K562 (cell line): ENCODE measurements around the gene TMEM120B. TPM values are rescaled to one million over a fixed set of nuclear protein-coding genes. Genes with fewer than 3 reads are reported as not detected.

ENCODE experiments used
- ATAC-seq: fragments of 200-7000 bp; cut with Tn5 transposase; 3 replicates; pipeline ENCODE4 v1.9.1; 2020; ENCODE audit warnings: moderate library complexity
- BruUV-seq: library from RNA; stranded (reverse); fragments of 400-500 nt; replicated peaks from 2 replicates; lab custom pipeline; 2021; lab: Mats Ljungman, UMichigan
- CTCF ChIA-PET: fragments of 300-600 bp; formaldehyde crosslinking; extraction: SDS; loops from one replicate; lab custom pipeline; 2021; ENCODE audit warnings: low intra/inter-chr PET ratio; lab: Yijun Ruan, JAX
- POLR2A ChIA-PET: fragments of 300-600, 350-650 bp; sonication (Branson Sonifier 250); formaldehyde crosslinking; extraction: SDS; loops from one replicate; lab custom pipeline; 2021; ENCODE audit warnings: antibody characterized with exemption, inconsistent platforms; lab: Yijun Ruan, JAX
- DNase-seq, 4 experiments: peaks; one replicate each; pipeline versions ENCODE4 v3.0.0 to v3.0.0-alpha.2; 2011 to 2018; ENCODE audit warnings: low spot score in 3 of 4, mixed read lengths in 3 of 4; ENCODE audit errors: extremely low read depth in 1 of 4
- FAIRE-seq: peaks from 2 replicates; lab custom pipeline; 2011; peaks lifted over from hg19 to GRCh38; lab: Jason Lieb, UNC
- H2AFZ ChIP-seq: 2 replicates; pipeline ENCODE4 v1.6.0; 2011; ENCODE audit warnings: low read depth, low read length, control low read depth, inconsistent platforms
- H3K27ac ChIP-seq: fragments of 200-600 bp; 3 replicates; pipeline ENCODE4 v1.8.0; 2011; ENCODE audit warnings: low read depth, mild to moderate bottlenecking, control low read depth, inconsistent platforms, low read length, moderate library complexity, mixed read lengths; ENCODE audit errors: extremely low read depth
- H3K27me3 ChIP-seq, 2 experiments: fragments of 300-600 bp in 1 of 2; 2 replicates in 1 of 2; 3 replicates in 1 of 2; pipeline versions ENCODE4 v1.6.0 to v1.8.0; 2011; ENCODE audit warnings: inconsistent platforms in 2 of 2, low read length in 2 of 2, mild to moderate bottlenecking in 1 of 2, mixed read lengths in 1 of 2, moderate library complexity in 1 of 2; ENCODE audit not compliant: control insufficient read depth in 2 of 2, insufficient read depth in 2 of 2
- H3K36me3 ChIP-seq: fragments of 300-600 bp; 3 replicates; pipeline ENCODE4 v1.8.0; 2011; ENCODE audit warnings: mild to moderate bottlenecking, low read length, inconsistent platforms; ENCODE audit not compliant: control insufficient read depth, insufficient read depth
- H3K4me1 ChIP-seq, 2 experiments: fragments of 200-600 bp in 1 of 2; replicated peaks in 1 of 2; 2 replicates in 1 of 2; 3 replicates in 1 of 2; pipeline versions ENCODE4 v1.5.1 to v1.8.0; 2011; ENCODE audit warnings: inconsistent platforms in 2 of 2, low read length in 2 of 2, mild to moderate bottlenecking in 1 of 2, mixed read lengths in 1 of 2, moderate library complexity in 1 of 2; ENCODE audit not compliant: control insufficient read depth in 2 of 2, insufficient read depth in 2 of 2
- H3K4me2 ChIP-seq: 2 replicates; pipeline ENCODE4 v1.6.1; 2011; ENCODE audit warnings: low read length, control low read depth, inconsistent platforms, mixed read lengths; ENCODE audit not compliant: insufficient read depth
- H3K4me3 ChIP-seq: fragments of 200-600 bp; sonication (generic), shearing (Covaris generic); 2 replicates; pipeline ENCODE4 v1.5.1; 2016; ENCODE audit warnings: control low read depth, inconsistent platforms
- H3K79me2 ChIP-seq: fragments of 200-600 bp; 3 replicates; pipeline ENCODE4 v1.8.0; 2011; ENCODE audit warnings: low read length, inconsistent platforms; ENCODE audit not compliant: control insufficient read depth, insufficient read depth
- H3K9ac ChIP-seq, 2 experiments: 2 replicates each; pipeline versions ENCODE4 v1.6.0 to v1.6.1; 2011; ENCODE audit warnings: low read depth in 2 of 2, low read length in 2 of 2, control low read depth in 1 of 2, inconsistent platforms in 1 of 2, mild to moderate bottlenecking in 1 of 2, mixed read lengths in 1 of 2; ENCODE audit not compliant: insufficient read depth in 1 of 2
- H3K9me1 ChIP-seq: one replicate; pipeline ENCODE4 v1.6.0; 2011; ENCODE audit warnings: inconsistent platforms, mild to moderate bottlenecking, low read length, moderate library complexity; ENCODE audit not compliant: control insufficient read depth, insufficient read depth
- H3K9me3 ChIP-seq: replicated peaks from 2 replicates; pipeline ENCODE4 v1.5.1; 2011; ENCODE audit warnings: low read depth, low read length, inconsistent platforms; ENCODE audit not compliant: control insufficient read depth, insufficient read depth
- H4K20me1 ChIP-seq: replicated peaks from 2 replicates; pipeline ENCODE4 v1.6.1; 2011; ENCODE audit warnings: low read length, inconsistent platforms, mixed read lengths; ENCODE audit not compliant: control insufficient read depth, insufficient read depth
- ADNP ChIP-seq: fragments of 200-800 bp; sonication (Bioruptor generic); IDR thresholded peaks from 2 replicates; pipeline ENCODE4 v1.6.1; 2016; ENCODE audit warnings: missing genetic modification characterization, missing compliant biosample characterization
- ETV1 ChIP-seq: fragments of 450-650 bp; conservative IDR thresholded peaks from 2 replicates; pipeline ENCODE4 v1.6.1; 2016; ENCODE audit warnings: missing genetic modification characterization, control low read depth, low read depth, missing compliant biosample characterization
- JUND ChIP-seq, 2 experiments: IDR thresholded peaks; 2 replicates in 1 of 2; 3 replicates in 1 of 2; pipeline ENCODE4 v1.6.1; 2011; ENCODE audit warnings: borderline replicate concordance in 2 of 2, low read depth in 2 of 2, low read length in 2 of 2, improper control_type of control experiment in 1 of 2, missing biosample characterization in 1 of 2, missing genetic modification characterization in 1 of 2, missing genetic modification reagents in 1 of 2
- WGBS: fragments of 100-300 bp; shearing (Covaris generic); methylation state at CpG from one replicate; pipeline ENCODE4 v1.1.6; 2016; ENCODE audit warnings: low coverage, mixed read lengths; ENCODE audit not compliant: insufficient coverage; ENCODE audit errors: missing lambda C conversion rate; 5-methylcytosine and 5-hydroxymethylcytosine counted together
- in situ Hi-C: fragments of 300-500 bp; cut with MboI; formaldehyde crosslinking; loops from 4 replicates; pipeline ENCODE4 v1.15.0; 2018; ENCODE audit warnings: inconsistent platforms, mixed read lengths
- intact Hi-C: fragments of 100-400 bp; cut with micrococcal nuclease; formaldehyde crosslinking; loops from 2 replicates; pipeline ENCODE4 v1.14.2; 2022
- polyA plus RNA-seq, 8 experiments: library from polyadenylated mRNA; depleted of rRNA in 4 of 8; stranded (reverse) in 5 of 8; unstranded in 3 of 8; fragments of >200 nt; fragmentation: Nextera tagmentation in 2 of 8; fragmentation: Illumina TruSeq in 1 of 8; extraction: Ambion mirVana in 2 of 8; extraction: Trizol in 1 of 8; gene quantifications; 2 replicates each; pipeline versions ENCODE4 v1.2.1 to v1.2.3, GENCODE V29; 2011 to 2014; ENCODE audit warnings: inconsistent platforms in 1 of 8, missing spikeins in 1 of 8
- total RNA-seq, 7 experiments: library from RNA; depleted of rRNA in 6 of 7; stranded (reverse); fragments of >200 nt in 6 of 7; fragmentation: Illumina TruSeq in 2 of 7; extraction: Trizol in 2 of 7; gene quantifications; 2 replicates each; pipeline versions ENCODE4 v1.2.1 to v1.2.3, GENCODE V29; 2011 to 2021; ENCODE audit warnings: low replicate concordance in 1 of 7
- TF ChIP-seq, protein P1 (sequence below), 3 experiments: fragments of 200-800 bp in 1 of 3; sonication (Bioruptor generic) in 1 of 3; sonication (generic) in 1 of 3; formaldehyde crosslinking in 1 of 3; IDR thresholded peaks; 2 replicates each; pipeline versions ENCODE4 v1.6.1 to v1.8.0; 2016 to 2022; ENCODE audit warnings: mild to moderate bottlenecking in 2 of 3, missing compliant biosample characterization in 2 of 3, missing genetic modification characterization in 2 of 3, missing genetic modification reagents in 1 of 3
- TF ChIP-seq, protein P2 (sequence below): fragments of 450-650 bp; formaldehyde crosslinking; IDR thresholded peaks from 2 replicates; pipeline ENCODE4 v1.4.0; 2020; ENCODE audit warnings: mild to moderate bottlenecking, moderate library complexity

TMEM120B gene
- total and polyA plus RNA-seq, 9 of the 15 experiments (the other 6 are each of a cell fraction or from before 2014, with no cell fraction given) = 1.7 to 18.6 (median 7.4) TPM

DNA sequence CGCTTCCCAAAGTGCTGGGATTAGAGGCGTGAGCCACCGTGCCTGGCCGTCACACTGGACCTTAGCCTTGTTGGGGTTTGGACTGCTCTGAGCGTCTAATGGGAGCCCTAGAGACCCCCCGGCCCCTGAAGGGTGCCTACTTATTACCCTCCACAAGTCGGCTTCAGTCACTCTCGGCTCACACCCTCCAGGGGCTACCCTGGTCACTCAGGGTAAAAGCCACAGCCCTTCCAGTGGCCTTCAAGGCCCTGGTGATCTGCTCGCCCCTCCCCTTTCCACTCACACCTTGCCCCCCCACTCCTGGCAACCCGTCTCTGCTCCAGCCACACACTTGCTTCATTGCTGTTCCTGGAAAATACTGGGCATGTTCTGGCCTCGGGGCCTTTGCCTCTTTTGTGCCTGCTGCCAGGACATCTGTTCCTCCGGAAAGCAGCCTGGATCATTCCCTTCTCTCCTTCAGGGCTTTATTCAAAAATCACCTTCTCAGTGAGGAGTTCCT is 39.5 kb upstream of the TMEM120B start:
- POLR2A ChIA-PET = interaction anchor here (0.9 kb wide), 1 partner anchor 12 kb away, joined by 3 read pairs; no protein-coding TSS in a partner anchor
- Histone ChIP-seq H3K9me3 (no peaks in the 10 kb centered on the region), H3K4me1 (peaks cover 2 to 24% of the 10 kb centered on the region in 2 experiments; a peak in 3 of 5 replicates), H3K27me3 (no peaks in the 10 kb centered on the region), H3K4me2 (no peak overlapping the region), H3K36me3 (peaks cover 5% of the 10 kb centered on the region; the same call in 2 of the 3 replicates), H3K79me2 (no peaks in the 10 kb centered on the region), H3K4me3 (no peak overlapping the region)
- WGBS = 80% methylated on average over 11 of the region's 12 CpGs
- in situ Hi-C loops = loop anchor here (5.0 kb wide), 1 partner anchor 121 kb away; no protein-coding TSS in a partner anchor
- intact Hi-C loops = no loop called here
- FAIRE-seq = no peak
- BruUV-seq = no TSS peak
- TF ChIP-seq ADNP (tag) (no peak), JUND (IDR thresholded peaks at IDR 0.05; ENCODE audit: borderline replicate concordance, low read depth, low read length) (no peak), JUND (tag; IDR thresholded peaks at IDR 0.05; ENCODE audit: borderline replicate concordance, low read depth, low read length) (no peak), ETV1 (tag) (no peak)
- TF ChIP-seq, protein P1, sequence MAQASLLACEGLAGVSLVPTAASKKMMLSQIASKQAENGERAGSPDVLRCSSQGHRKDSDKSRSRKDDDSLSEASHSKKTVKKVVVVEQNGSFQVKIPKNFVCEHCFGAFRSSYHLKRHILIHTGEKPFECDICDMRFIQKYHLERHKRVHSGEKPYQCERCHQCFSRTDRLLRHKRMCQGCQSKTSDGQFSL (CRISPR knock-in tag; IDR thresholded peaks at IDR 0.05) = peak; percentile 88
- TF ChIP-seq, protein P1 (tag; IDR thresholded peaks at IDR 0.05) = no peak
- TF ChIP-seq, protein P2, sequence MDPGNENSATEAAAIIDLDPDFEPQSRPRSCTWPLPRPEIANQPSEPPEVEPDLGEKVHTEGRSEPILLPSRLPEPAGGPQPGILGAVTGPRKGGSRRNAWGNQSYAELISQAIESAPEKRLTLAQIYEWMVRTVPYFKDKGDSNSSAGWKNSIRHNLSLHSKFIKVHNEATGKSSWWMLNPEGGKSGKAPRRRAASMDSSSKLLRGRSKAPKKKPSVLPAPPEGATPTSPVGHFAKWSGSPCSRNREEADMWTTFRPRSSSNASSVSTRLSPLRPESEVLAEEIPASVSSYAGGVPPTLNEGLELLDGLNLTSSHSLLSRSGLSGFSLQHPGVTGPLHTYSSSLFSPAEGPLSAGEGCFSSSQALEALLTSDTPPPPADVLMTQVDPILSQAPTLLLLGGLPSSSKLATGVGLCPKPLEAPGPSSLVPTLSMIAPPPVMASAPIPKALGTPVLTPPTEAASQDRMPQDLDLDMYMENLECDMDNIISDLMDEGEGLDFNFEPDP = no peak
- TF ChIP-seq, all 486 proteins: peak for 1
- Histone ChIP-seq H3K27ac (no peak overlapping the region), H2AFZ (no peak overlapping the region), H3K9me1 (no peaks in the 10 kb centered on the region), H4K20me1 (no peaks in the 10 kb centered on the region), H3K9ac (peak overlapping the region in 1 of 2 experiments; percentile 28; a peak in 1 of 4 replicates)
- CTCF ChIA-PET = no interaction called here
- ATAC-seq (0 out of 3 replicates have a peak, but pooled peaks have one; percentile 37), DNase-seq (peak in 2 of 4 experiments; percentile 27 to 31)
